ENCODE measurements around the gene ACBD3. TPM values are rescaled to one million over a fixed set of nuclear protein-coding genes. Genes with fewer than 3 reads are reported as not detected.

Gene ACBD3
- polyA plus RNA-seq, 1 of the 3 experiments (the other 2 are of a cell fraction), result 17.8 TPM

- TF ChIP-seq IRF3 (IDR thresholded peaks at IDR 0.05; ENCODE audit: low read depth, low read length), result no peak
These were observed 9.7 kb downstream of the ACBD3 start (continued) for GRCh38 chr1:226176870-226177269.

GRCh38 chr1:226172589-226172988, 14.0 kb downstream of the ACBD3 start:
- H2AFZ ChIP-seq (ENCODE audit: low read depth), result no peak overlapping the region
- no peaks in the 10 kb centered on the region for H3K9me2 ChIP-seq
- H3K4me2 ChIP-seq, result no peak overlapping the region
- ChIA-PET CTCF (interaction anchor here (0.8 to 1.3 kb wide), 2 partner anchors 13 to 108 kb away, joined by 3 read pairs; no protein-coding TSS in a partner anchor), POLR2A (no interaction called here)
- peaks cover 0 to 16% of the 10 kb centered on the region in 2 experiments for H3K36me3 ChIP-seq (replicated peaks in 1 of 2; ENCODE audit: control insufficient read depth in 1 of 2, insufficient read depth in 2 of 2, low read length in 1 of 2)
- H3F3A ChIP-seq (replicated peaks; ENCODE audit: insufficient read depth), result peaks cover 13% of the 10 kb centered on the region
- H3K4me3 ChIP-seq (ENCODE audit: low read depth in 2 of 2, low read length in 1 of 2), result no peak overlapping the region
- H3K27me3 ChIP-seq (ENCODE audit: insufficient read depth), result no peaks in the 10 kb centered on the region
- no peaks in the 10 kb centered on the region for H3K9me3 ChIP-seq
- H3K27ac ChIP-seq (ENCODE audit: low read depth in 2 of 2, low read length in 1 of 2), result no peak overlapping the region
- WGBS (ENCODE audit: low lambda C conversion rate), result 97% methylated on average over 5 of the region's 5 CpGs
- H4K20me1 ChIP-seq (ENCODE audit: insufficient read depth), result peaks cover 91% of the 10 kb centered on the region
- H3K79me2 ChIP-seq (ENCODE audit: insufficient read depth), result peaks cover 100% of the 10 kb centered on the region
- H3K4me1 ChIP-seq (ENCODE audit: control insufficient read depth in 1 of 2, insufficient read depth in 2 of 2, low read depth in 1 of 2, low read length in 1 of 2), result no peaks in the 10 kb centered on the region; a peak in 1 of 4 replicates
- no peak for DNase-seq
- TF ChIP-seq IRF3 (IDR thresholded peaks at IDR 0.05; ENCODE audit: low read depth, low read length) (no peak), MXI1 (IDR thresholded peaks at IDR 0.05; ENCODE audit: low read depth, low read length) (no peak), ELF1 (IDR thresholded peaks at IDR 0.05) (no peak), SMC3 (IDR thresholded peaks at IDR 0.05; ENCODE audit: low read depth, low read length) (no peak), TAF1 (IDR thresholded peaks at IDR 0.05; ENCODE audit: borderline replicate concordance, low read depth, low read length) (no peak), FOSL2 (IDR thresholded peaks at IDR 0.05; ENCODE audit: borderline replicate concordance, low read depth) (no peak), NRF1 (IDR thresholded peaks at IDR 0.05; ENCODE audit: low read depth, low read length) (no peak), RXRA (IDR thresholded peaks at IDR 0.05; ENCODE audit: borderline replicate concordance, low read depth) (no peak)
- no peak overlapping the region for H3K9ac ChIP-seq

- Histone ChIP-seq H3K4me3 (ENCODE audit: low read depth in 2 of 2, low read length in 1 of 2) (no peak overlapping the region), H3K4me2 (no peak overlapping the region), H2AFZ (ENCODE audit: low read depth) (no peak overlapping the region), H3K4me1 (ENCODE audit: control insufficient read depth in 1 of 2, insufficient read depth in 2 of 2, low read depth in 1 of 2, low read length in 1 of 2) (no peaks in the 10 kb centered on the region), H3K79me2 (ENCODE audit: insufficient read depth) (peaks cover 100% of the 10 kb centered on the region), H3K27ac (ENCODE audit: low read depth in 2 of 2, low read length in 1 of 2) (no peak overlapping the region), H4K20me1 (ENCODE audit: insufficient read depth) (peaks cover 55% of the 10 kb centered on the region), H3K9me2 (no peaks in the 10 kb centered on the region), H3K9me3 (no peaks in the 10 kb centered on the region), H3F3A (replicated peaks; ENCODE audit: insufficient read depth) (peaks cover 9% of the 10 kb centered on the region), H3K9ac (no peak overlapping the region), H3K36me3 (replicated peaks in 1 of 2; ENCODE audit: control insufficient read depth in 1 of 2, insufficient read depth in 2 of 2, low read length in 1 of 2) (peaks cover 39 to 44% of the 10 kb centered on the region in 2 experiments), H3K27me3 (ENCODE audit: insufficient read depth) (no peaks in the 10 kb centered on the region)
- POLR2A ChIA-PET, result no interaction called here
- no peak for DNase-seq
- 88% methylated on average over 9 of the region's 9 CpGs for WGBS (ENCODE audit: low lambda C conversion rate)
- TF ChIP-seq NFIC (IDR thresholded peaks at IDR 0.05; ENCODE audit: borderline replicate concordance) (no peak), YY1 (IDR thresholded peaks at IDR 0.05; ENCODE audit: low read depth) (no peak)
- CTCF ChIA-PET, result interaction anchor here (1.0 to 4.0 kb wide), 3 partner anchors 15 to 54 kb away, joined by 3 to 14 read pairs (median 4); no protein-coding TSS in a partner anchor
These were observed 20.2 kb downstream of the ACBD3 start for GRCh38 chr1:226166341-226166740.
